Sigmoid colon (tissue), 7 donors: ENCODE results near the gene RTTN. TPM values are rescaled to one million over a fixed set of nuclear protein-coding genes. Genes with fewer than 3 reads are reported as not detected.

Experiments used
- DNase-seq: peaks from one replicate; pipeline ENCODE4 v3.0.0-alpha.2; 2019
- H3K27ac ChIP-seq, 4 donors: fragments of 200-600 bp; sonication (generic); one replicate each; pipeline ENCODE4 v1.5.1; 2016 to 2019; ENCODE audit warnings: mild to moderate bottlenecking in 1 of 4
- H3K27me3 ChIP-seq, 3 donors: fragments of 200-600 bp; sonication (generic); one replicate each; pipeline ENCODE4 v1.5.1; 2019; ENCODE audit warnings: mild to moderate bottlenecking in 1 of 3
- H3K36me3 ChIP-seq, 4 donors: fragments of 200-600 bp; sonication (generic); one replicate each; pipeline ENCODE4 v1.5.1; 2016 to 2019
- H3K4me1 ChIP-seq, 4 donors: fragments of 200-600 bp; sonication (generic); one replicate each; pipeline ENCODE4 v1.5.1; 2017 to 2019
- H3K4me3 ChIP-seq, 4 donors: fragments of 200-600 bp; sonication (generic); one replicate each; pipeline ENCODE4 v1.5.1; 2017 to 2019; ENCODE audit warnings: mild to moderate bottlenecking in 2 of 4, moderate library complexity in 1 of 4
- H3K9me3 ChIP-seq, 4 donors: fragments of 200-600 bp in 3 of 4; sonication (generic) in 3 of 4; one replicate each; pipeline versions ENCODE4 v1.5.1 to v1.6.1; 2013 to 2019
- CTCF ChIP-seq, 4 experiments: fragments of 450-650 bp in 3 of 4; fragments of 200-600 bp in 1 of 4; IDR thresholded peaks; one replicate each; pipeline ENCODE4 v1.5.1; 2016 to 2019; ENCODE audit warnings: antibody characterized with exemption in 4 of 4, mild to moderate bottlenecking in 3 of 4, moderate library complexity in 2 of 4
- EP300 ChIP-seq, 4 donors: sonication (generic); formaldehyde crosslinking; IDR thresholded peaks; one replicate each; pipeline ENCODE4 v1.6.1; 2017; ENCODE audit warnings: antibody characterized with exemption in 4 of 4
- POLR2A ChIP-seq, 2 donors: fragments of 450-650 bp; IDR thresholded peaks; one replicate each; pipeline ENCODE4 v1.6.1; 2016; ENCODE audit warnings: antibody characterized with exemption in 2 of 2, mild to moderate bottlenecking in 2 of 2, moderate library complexity in 2 of 2
- POLR2AphosphoS5 ChIP-seq, 4 donors: sonication (generic); formaldehyde crosslinking; IDR thresholded peaks; one replicate each; pipeline ENCODE4 v1.6.1; 2017; ENCODE audit warnings: antibody characterized with exemption in 4 of 4
- WGBS, 2 donors: extraction: QIAGEN DNeasy Blood & Tissue Kit; methylation state at CpG; one replicate each; pipeline ENCODE4 v1.1.7; 2013; 5-methylcytosine and 5-hydroxymethylcytosine counted together
- intact Hi-C: fragments of 100-400 bp; cut with DNase I; formaldehyde crosslinking; loops from one replicate; pipeline ENCODE4 v1.15.1; 2023
- polyA plus RNA-seq, 3 donors: library from polyadenylated mRNA; stranded (reverse); fragments of 200-250 nt; gene quantifications; one replicate each; pipeline ENCODE4 v1.2.3, GENCODE V29; 2013
- total RNA-seq, 4 donors: library from RNA; depleted of rRNA; stranded (reverse); fragments of >200 nt; gene quantifications; one replicate each; pipeline ENCODE4 v1.1.0, GENCODE V29; 2016
- donor health status: healthy with polysubstance abuse.
- donor health status: Bipolar disorder and iron deficiency.
- donor health status: healthy.

Gene RTTN
- total and polyA plus RNA-seq, 7 donors = 1.4 to 18.2 (median 11.3) TPM

GRCh38 chr18:70036168-70036567 is 169.3 kb downstream of the RTTN start:
- Histone ChIP-seq H3K36me3 (no peaks in the 10 kb centered on the region), H3K9me3 (no peaks in the 10 kb centered on the region), H3K27ac (no peak overlapping the region), H3K27me3 (no peaks in the 10 kb centered on the region), H3K4me1 (no peaks in the 10 kb centered on the region), H3K4me3 (no peak overlapping the region)
- no peak for DNase-seq
- 95 to 98% methylated on average over 2 of the region's 2 CpGs for WGBS, 2 donors
- intact Hi-C loops = no loop called here
- TF ChIP-seq POLR2AphosphoS5 (IDR thresholded peaks at IDR 0.05) (no peak), CTCF (IDR thresholded peaks at IDR 0.05) (no peak)

GRCh38 chr18:70031221-70031620 is 174.3 kb downstream of the RTTN start:
- intact Hi-C loops = no loop called here
- H3K9me3 ChIP-seq = no peaks in the 10 kb centered on the region
- no peak for DNase-seq
- H3K27ac ChIP-seq = no peak overlapping the region
- no peak overlapping the region for H3K4me3 ChIP-seq
- H3K36me3 ChIP-seq = peaks cover 0 to 22% (median 0%) of the 10 kb centered on the region in 4 donors
- TF ChIP-seq POLR2AphosphoS5 (IDR thresholded peaks at IDR 0.05) (no peak), CTCF (IDR thresholded peaks at IDR 0.05) (no peak), EP300 (IDR thresholded peaks at IDR 0.05) (no peak), POLR2A (IDR thresholded peaks at IDR 0.05) (no peak)
- WGBS, 2 donors = 95 to 97% methylated on average over 4 of the region's 4 CpGs
- no peaks in the 10 kb centered on the region for H3K4me1 ChIP-seq
- no peaks in the 10 kb centered on the region for H3K27me3 ChIP-seq

GRCh38 chr18:70030728-70031127 is 174.8 kb downstream of the RTTN start:
- no peaks in the 10 kb centered on the region for H3K27me3 ChIP-seq
- H3K4me3 ChIP-seq = no peak overlapping the region
- H3K27ac ChIP-seq = no peak overlapping the region
- DNase-seq = no peak
- no peaks in the 10 kb centered on the region for H3K9me3 ChIP-seq
- 75 to 84% methylated on average over 1 of the region's 1 CpG for WGBS, 2 donors
- peaks cover 0 to 22% (median 0%) of the 10 kb centered on the region in 4 donors for H3K36me3 ChIP-seq
- H3K4me1 ChIP-seq = no peaks in the 10 kb centered on the region
- no peak for TF ChIP-seq POLR2A (IDR thresholded peaks at IDR 0.05)
- TF ChIP-seq CTCF (IDR thresholded peaks at IDR 0.05) = no peak
- TF ChIP-seq POLR2AphosphoS5 (IDR thresholded peaks at IDR 0.05) = no peak
- no peak for TF ChIP-seq EP300 (IDR thresholded peaks at IDR 0.05)
- intact Hi-C loops = no loop called here

GRCh38 chr18:70029163-70029562 is 176.3 kb downstream of the RTTN start:
- no peaks in the 10 kb centered on the region for H3K4me1 ChIP-seq
- intact Hi-C loops = no loop called here
- H3K36me3 ChIP-seq = peaks cover 0 to 35% (median under 1%) of the 10 kb centered on the region in 4 donors
- TF ChIP-seq EP300 (IDR thresholded peaks at IDR 0.05) (no peak), CTCF (IDR thresholded peaks at IDR 0.05) (no peak), POLR2A (IDR thresholded peaks at IDR 0.05) (no peak), POLR2AphosphoS5 (IDR thresholded peaks at IDR 0.05) (no peak)
- no peaks in the 10 kb centered on the region for H3K27me3 ChIP-seq
- H3K27ac ChIP-seq = no peak overlapping the region
- DNase-seq = no peak
- WGBS, 2 donors = 89 to 93% methylated on average over 1 of the region's 1 CpG
- no peaks in the 10 kb centered on the region for H3K9me3 ChIP-seq
- no peak overlapping the region for H3K4me3 ChIP-seq

- Histone ChIP-seq H3K36me3 (peaks cover 0 to 40% (median 3%) of the 10 kb centered on the region in 4 donors), H3K4me3 (no peak overlapping the region), H3K27me3 (no peaks in the 10 kb centered on the region), H3K4me1 (no peaks in the 10 kb centered on the region), H3K9me3 (no peaks in the 10 kb centered on the region), H3K27ac (no peak overlapping the region)
- intact Hi-C loops = no loop called here
- 86 to 94% methylated on average over 3 of the region's 3 CpGs for WGBS, 2 donors
- no peak for DNase-seq
- TF ChIP-seq EP300 (IDR thresholded peaks at IDR 0.05) (no peak), CTCF (IDR thresholded peaks at IDR 0.05) (no peak), POLR2A (IDR thresholded peaks at IDR 0.05) (no peak), POLR2AphosphoS5 (IDR thresholded peaks at IDR 0.05) (no peak)
Measured at GRCh38 chr18:70028734-70029133, 176.8 kb downstream of the RTTN start.
